Stimulated activated CD4-positive, alpha-beta T cell treated with anti-CD3 and anti-CD28 coated beads, Interleukin-12 subunit alpha, Interleukin-12 subunit beta, amount 100 ng/mL, for 48 hours (primary cell): ENCODE measurements around the gene PDCD11.

Experiments
- DNase-seq, 3 donors: peaks; one replicate each; pipeline ENCODE4 v3.0.0-alpha.2; 2020; ENCODE audit warnings: low read depth in 2 of 3, low spot score in 1 of 3

The PDCD11 gene

GRCh38 chr10:103449208-103450144 lies 53.0 kb downstream of the PDCD11 start:
- DNase-seq = no peak

GRCh38 chr10:103450201-103450695 lies 53.8 kb downstream of the PDCD11 start:
- no peak for DNase-seq

GRCh38 chr10:103451091-103451813 lies 54.8 kb downstream of the PDCD11 start:
- DNase-seq = peak in 1 of 3 donors; percentile 34

- DNase-seq = peak; percentile 29 to 58 (median 46)
Observed at GRCh38 chr10:103451831-103452505, 55.5 kb downstream of the PDCD11 start, which contains the start of gene CALHM2. TSS of gene CALHM2 (minus strand) at chr10:103452370. CDS start at chr10:103449941, 2,429 bp downstream.

- DNase-seq = no peak
Observed at GRCh38 chr10:103452506-103453230, 56.2 kb downstream of the PDCD11 start.

- DNase-seq = no peak
Observed at GRCh38 chr10:103454026-103454425, 57.6 kb downstream of the PDCD11 start.

- DNase-seq = no peak
Observed at GRCh38 chr10:103455235-103455634, 58.8 kb downstream of the PDCD11 start.

GRCh38 chr10:103456074-103456660 lies 59.7 kb downstream of the PDCD11 start:
- DNase-seq = no peak

GRCh38 chr10:103457176-103457712 lies 60.8 kb downstream of the PDCD11 start:
- no peak for DNase-seq

GRCh38 chr10:103457896-103458583 lies 61.6 kb downstream of the PDCD11 start:
- no peak for DNase-seq

- no peak for DNase-seq
Observed at GRCh38 chr10:103458720-103459119, 62.3 kb downstream of the PDCD11 start, which contains the start of gene CALHM1. TSS of gene CALHM1 (minus strand) at chr10:103458900. CDS start at chr10:103458751, 149 bp downstream.

- DNase-seq = no peak
Observed at GRCh38 chr10:103459615-103460014, 63.2 kb downstream of the PDCD11 start.

GRCh38 chr10:103463499-103463898 lies 67.1 kb downstream of the PDCD11 start:
- no peak for DNase-seq

- no peak for DNase-seq
Observed at GRCh38 chr10:103465411-103466179, 69.2 kb downstream of the PDCD11 start.

GRCh38 chr10:103466734-103467133 lies 70.3 kb downstream of the PDCD11 start:
- no peak for DNase-seq

GRCh38 chr10:103467406-103467805 lies 71.0 kb downstream of the PDCD11 start:
- no peak for DNase-seq

- no peak for DNase-seq
Observed at GRCh38 chr10:103469201-103469600, 72.8 kb downstream of the PDCD11 start.
